Endothelial cell of umbilical vein (primary cell): ENCODE results near the gene SGCE. TPM values are rescaled to one million over a fixed set of nuclear protein-coding genes. Genes with fewer than 3 reads are reported as not detected.

ENCODE experiments used
- BruUV-seq: library from RNA; stranded (reverse); fragments of 400-500 nt; replicated peaks from 2 replicates; lab custom pipeline; 2021; lab: Mats Ljungman, UMichigan
- CTCF ChIA-PET: fragments of 300-600, 350-600 bp; sonication (Branson Sonifier 250); formaldehyde crosslinking; loops from one replicate; lab custom pipeline; 2021; ENCODE audit warnings: antibody characterized with exemption, inconsistent platforms; lab: Charles Lee
- POLR2A ChIA-PET: fragments of 300-600, 350-600 bp; sonication (Branson Sonifier 250); formaldehyde crosslinking; loops from one replicate; lab custom pipeline; 2021; ENCODE audit warnings: antibody characterized with exemption, inconsistent platforms; lab: Charles Lee
- DNase-seq: peaks from one replicate; pipeline ENCODE4 v3.0.0-alpha.2; 2011; ENCODE audit warnings: low read depth, low spot score
- FAIRE-seq: peaks from 2 replicates; lab custom pipeline; 2011; peaks lifted over from hg19 to GRCh38; lab: Jason Lieb, UNC
- H2AFZ ChIP-seq: 2 replicates; pipeline ENCODE4 v1.6.0; 2012; ENCODE audit warnings: low read depth, low read length, control low read depth, inconsistent platforms
- H3K27ac ChIP-seq: 2 replicates; pipeline ENCODE4 v1.5.1; 2011; ENCODE audit warnings: low read depth, mild to moderate bottlenecking, control low read depth, low read length, moderate library complexity; ENCODE audit not compliant: insufficient read depth
- H3K27me3 ChIP-seq, 2 experiments: 2 replicates each; pipeline versions ENCODE4 v1.6.0 to v1.6.1; 2011; ENCODE audit warnings: low read length in 2 of 2, mixed read lengths in 1 of 2; ENCODE audit not compliant: control insufficient read depth in 2 of 2, insufficient read depth in 2 of 2
- H3K36me3 ChIP-seq, 2 experiments: 2 replicates in 1 of 2; 3 replicates in 1 of 2; pipeline ENCODE4 v1.5.1; 2011; ENCODE audit warnings: low read length in 2 of 2, mild to moderate bottlenecking in 1 of 2, moderate library complexity in 1 of 2; ENCODE audit not compliant: control insufficient read depth in 2 of 2, insufficient read depth in 2 of 2; ENCODE audit errors: extremely low read depth in 1 of 2
- H3K4me1 ChIP-seq: 3 replicates; pipeline ENCODE4 v1.5.1; 2011; ENCODE audit warnings: mild to moderate bottlenecking, low read length; ENCODE audit not compliant: control insufficient read depth, insufficient read depth; ENCODE audit errors: extremely low read depth
- H3K4me2 ChIP-seq: 2 replicates; pipeline ENCODE4 v1.6.1; 2011; ENCODE audit warnings: low read length, control low read depth, mixed read lengths; ENCODE audit not compliant: insufficient read depth
- H3K4me3 ChIP-seq, 3 experiments: fragments of 200-600 bp in 1 of 3; sonication (generic), shearing (Covaris generic) in 1 of 3; replicated peaks in 1 of 3; 2 replicates each; pipeline ENCODE4 v1.5.1; 2011 to 2016; ENCODE audit warnings: control low read depth in 3 of 3, low read length in 3 of 3, mild to moderate bottlenecking in 2 of 3, inconsistent platforms in 1 of 3, low read depth in 1 of 3, moderate library complexity in 1 of 3; ENCODE audit not compliant: insufficient read depth in 1 of 3
- H3K79me2 ChIP-seq: 2 replicates; pipeline ENCODE4 v1.6.0; 2012; ENCODE audit warnings: low read length, inconsistent platforms; ENCODE audit not compliant: control insufficient read depth, insufficient read depth
- H3K9ac ChIP-seq: replicated peaks from 2 replicates; pipeline ENCODE3; 2011; ENCODE audit warnings: low read length, control low read depth; ENCODE audit not compliant: insufficient read depth; ENCODE audit errors: extremely low read depth
- H3K9me1 ChIP-seq: replicated peaks from 3 replicates; pipeline ENCODE4 v1.6.0; 2011; ENCODE audit warnings: mild to moderate bottlenecking, low read length; ENCODE audit not compliant: control insufficient read depth, insufficient read depth; ENCODE audit errors: extremely low read depth
- H3K9me3 ChIP-seq: replicated peaks from 2 replicates; pipeline ENCODE4 v1.5.1; 2012; ENCODE audit warnings: low read length, inconsistent platforms; ENCODE audit not compliant: control insufficient read depth, insufficient read depth
- H4K20me1 ChIP-seq: replicated peaks from 2 replicates; pipeline ENCODE3; 2011; ENCODE audit warnings: mild to moderate bottlenecking, low read length; ENCODE audit not compliant: control insufficient read depth, insufficient read depth; ENCODE audit errors: extremely low read depth
- CTCF ChIP-seq, 2 donors: IDR thresholded peaks; 1 replicate in 1 of 2; 2 replicates in 1 of 2; pipeline ENCODE4 v1.5.1; 2011; ENCODE audit warnings: low read length in 2 of 2, mild to moderate bottlenecking in 2 of 2, moderate library complexity in 2 of 2, control low read depth in 1 of 2, inconsistent platforms in 1 of 2, low read depth in 1 of 2; ENCODE audit not compliant: insufficient read depth in 1 of 2; ENCODE audit errors: extremely low read depth in 1 of 2
- EZH2 ChIP-seq: IDR thresholded peaks from 2 replicates; pipeline ENCODE4 v1.6.1; 2012; ENCODE audit warnings: borderline replicate concordance, low read depth, mild to moderate bottlenecking, moderate library complexity, low read length, inconsistent platforms; ENCODE audit not compliant: severe bottlenecking
- FOS ChIP-seq: IDR thresholded peaks from 2 replicates; pipeline ENCODE4 v1.6.1; 2011; ENCODE audit warnings: mild to moderate bottlenecking, low read length, moderate library complexity, borderline replicate concordance; ENCODE audit not compliant: insufficient read depth
- GATA2 ChIP-seq: IDR thresholded peaks from 2 replicates; pipeline ENCODE4 v1.7.0; 2011; ENCODE audit warnings: low read depth, mild to moderate bottlenecking, moderate library complexity, mixed read lengths, low read length; ENCODE audit not compliant: insufficient read length, insufficient read depth
- JUN ChIP-seq: IDR thresholded peaks from 2 replicates; pipeline ENCODE4 v1.6.1; 2011; ENCODE audit warnings: borderline replicate concordance, low read depth; ENCODE audit not compliant: insufficient read length, insufficient read depth
- MYC ChIP-seq: IDR thresholded peaks from one replicate; pipeline ENCODE4 v1.6.1; 2011; ENCODE audit warnings: mild to moderate bottlenecking, low read depth, low read length
- POLR2A ChIP-seq: IDR thresholded peaks from 2 replicates; pipeline ENCODE4 v1.6.1; 2012; ENCODE audit warnings: low read depth, mild to moderate bottlenecking, control low read depth, low read length
- POLR2AphosphoS5 ChIP-seq: IDR thresholded peaks from 2 replicates; pipeline ENCODE4 v1.6.1; 2012; ENCODE audit warnings: low read depth, mild to moderate bottlenecking, control low read depth, low read length, moderate library complexity; ENCODE audit not compliant: insufficient read depth
- dilution Hi-C: fragments of 300-500 bp; cut with MboI; formaldehyde crosslinking; loops from one replicate; pipeline ENCODE4 v1.15.0; 2019; ENCODE audit warnings: low sequenced_read_pairs; ENCODE audit not compliant: extremely low pct_ligation_motif_present
- intact Hi-C: fragments of 100-400 bp; cut with micrococcal nuclease; formaldehyde crosslinking; loops from one replicate; pipeline ENCODE4 v1.10.0; 2022
- polyA plus RNA-seq, 4 experiments: library from polyadenylated mRNA; depleted of rRNA in 3 of 4; stranded (reverse) in 3 of 4; unstranded in 1 of 4; fragments of >200 nt; gene quantifications; 2 replicates each; pipeline versions ENCODE4 v1.2.1 to v1.2.3, GENCODE V29; 2011 to 2012; ENCODE audit warnings: missing spikeins in 1 of 4
- total RNA-seq: library from RNA; stranded (reverse); gene quantifications from 2 replicates; pipeline ENCODE4 v1.2.3, GENCODE V29; 2021
- TF ChIP-seq, protein P1 (sequence below): IDR thresholded peaks from 2 replicates; pipeline ENCODE4 v1.6.1; 2011; ENCODE audit not compliant: insufficient read depth, insufficient read length

Gene SGCE
- total and polyA plus RNA-seq, 2 donors (not counting 3 experiments of a cell fraction or from before 2014, with no cell fraction given), result 46.8 to 53.3 TPM

DNA sequence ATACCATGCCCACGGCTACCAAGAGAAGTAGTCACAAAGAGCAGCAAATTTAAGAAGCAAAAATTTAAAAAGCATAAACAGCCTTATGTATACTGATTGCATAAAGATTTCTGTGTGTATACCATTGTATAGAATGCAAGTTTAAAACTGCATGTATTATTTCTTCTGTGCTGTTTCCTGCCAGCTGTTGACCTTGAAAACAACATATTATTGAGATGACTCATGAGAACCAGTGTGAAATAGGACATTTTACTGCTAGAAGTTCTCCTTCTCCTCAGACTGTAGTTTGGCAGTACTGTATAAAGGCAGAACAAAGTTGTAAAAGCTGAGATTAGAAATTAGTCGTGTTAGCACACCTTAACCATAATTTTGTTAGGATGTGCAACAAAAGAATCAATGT lies 42.3 kb upstream of the SGCE start:
- Histone ChIP-seq H3K4me2 (peak overlapping the region; percentile 66), H3K4me3 (peak overlapping the region in 1 of 3 experiments; percentile 16), H3K9me1 (no peaks in the 10 kb centered on the region), H2AFZ (no peak overlapping the region), H3K9me3 (no peaks in the 10 kb centered on the region), H3K79me2 (no peaks in the 10 kb centered on the region), H3K27me3 (no peaks in the 10 kb centered on the region), H3K27ac (peak overlapping the region; percentile 83), H3K36me3 (no peaks in the 10 kb centered on the region), H4K20me1 (no peaks in the 10 kb centered on the region), H3K9ac (peak overlapping the region; percentile 74), H3K4me1 (peaks cover 44% of the 10 kb centered on the region)
- intact Hi-C loops (loop anchor here (1.0 to 5.0 kb wide), 4 partner anchors 41 to 397 kb away; no protein-coding TSS in a partner anchor), dilution Hi-C loops (no loop called here)
- ChIA-PET POLR2A (no interaction called here), CTCF (interaction anchor here (1.5 to 1.7 kb wide), 3 partner anchors 39 to 249 kb away, joined by 7 to 9 read pairs (median 7); partner anchors contain the start of gene SGCE)
- no TSS peak for BruUV-seq
- DNase-seq, result peak; percentile 92
- TF ChIP-seq POLR2A (no peak), EZH2 (no peak), GATA2 (no peak), POLR2AphosphoS5 (peak; percentile 42), JUN (peak; percentile 95), CTCF (IDR thresholded peaks at IDR 0.05; ENCODE audit: extremely low read depth in 1 of 2, insufficient read depth in 1 of 2, low read depth in 1 of 2, low read length in 2 of 2) (no peak), MYC (no peak), FOS (peak; percentile 87)
- TF ChIP-seq, protein P1, sequence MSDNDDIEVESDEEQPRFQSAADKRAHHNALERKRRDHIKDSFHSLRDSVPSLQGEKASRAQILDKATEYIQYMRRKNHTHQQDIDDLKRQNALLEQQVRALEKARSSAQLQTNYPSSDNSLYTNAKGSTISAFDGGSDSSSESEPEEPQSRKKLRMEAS, result no peak
- FAIRE-seq, result peak; percentile 88
